HG03439 (cell line): ENCODE measurements around the gene RAD51B.

Experiments
- ATAC-seq: cut with Tn5 transposase; IDR thresholded peaks from one replicate; pipeline ENCODE4 v1.9.1; 2021; ENCODE audit warnings: mild to moderate bottlenecking, moderate library complexity; ENCODE audit not compliant: unreplicated experiment

The RAD51B gene

GRCh38 chr14:68718023-68718990 is 898.7 kb downstream of the RAD51B start:
- no peak for ATAC-seq

GRCh38 chr14:68719634-68720384 is 900.2 kb downstream of the RAD51B start:
- no peak for ATAC-seq

- ATAC-seq, result no peak
These were observed 902.6 kb downstream of the RAD51B start for GRCh38 chr14:68722186-68722585.

GRCh38 chr14:68722968-68723566 is 903.5 kb downstream of the RAD51B start:
- no peak for ATAC-seq

- ATAC-seq, result no peak
These were observed 904.3 kb downstream of the RAD51B start for GRCh38 chr14:68723808-68724268.

GRCh38 chr14:68724914-68725313 is 905.3 kb downstream of the RAD51B start:
- ATAC-seq, result no peak

GRCh38 chr14:68726093-68726695 is 906.6 kb downstream of the RAD51B start:
- no peak for ATAC-seq

- no peak for ATAC-seq
These were observed 907.9 kb downstream of the RAD51B start for GRCh38 chr14:68727315-68728047.

- no peak for ATAC-seq
These were observed 908.9 kb downstream of the RAD51B start for GRCh38 chr14:68728342-68729106.

- ATAC-seq, result no peak
These were observed 910.0 kb downstream of the RAD51B start for GRCh38 chr14:68729556-68729955.

GRCh38 chr14:68730348-68730747 is 910.8 kb downstream of the RAD51B start:
- no peak for ATAC-seq

GRCh38 chr14:68730811-68731425 is 911.3 kb downstream of the RAD51B start:
- ATAC-seq, result no peak

GRCh38 chr14:68733086-68733914 is 913.7 kb downstream of the RAD51B start:
- ATAC-seq, result no peak

GRCh38 chr14:68734231-68734732 is 914.7 kb downstream of the RAD51B start:
- no peak for ATAC-seq

GRCh38 chr14:68735856-68736255 is 916.3 kb downstream of the RAD51B start:
- no peak for ATAC-seq

- ATAC-seq, result no peak
These were observed 916.9 kb downstream of the RAD51B start for GRCh38 chr14:68736471-68736871.

GRCh38 chr14:68737086-68737485 is 917.5 kb downstream of the RAD51B start:
- ATAC-seq, result no peak

GRCh38 chr14:68738559-68738958 is 919.0 kb downstream of the RAD51B start:
- ATAC-seq, result no peak
